Measurements from ENCODE around the gene TATDN3. TPM values are rescaled to one million over a fixed set of nuclear protein-coding genes. Genes with fewer than 3 reads are reported as not detected.
A peak's percentile ranks its signal among the peaks of the same experiment; 100 is the strongest.

The TATDN3 gene, protein sequence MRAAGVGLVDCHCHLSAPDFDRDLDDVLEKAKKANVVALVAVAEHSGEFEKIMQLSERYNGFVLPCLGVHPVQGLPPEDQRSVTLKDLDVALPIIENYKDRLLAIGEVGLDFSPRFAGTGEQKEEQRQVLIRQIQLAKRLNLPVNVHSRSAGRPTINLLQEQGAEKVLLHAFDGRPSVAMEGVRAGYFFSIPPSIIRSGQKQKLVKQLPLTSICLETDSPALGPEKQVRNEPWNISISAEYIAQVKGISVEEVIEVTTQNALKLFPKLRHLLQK
- total RNA-seq: 10 to 100 TPM; 11.6 to 48.9 (median 22.9) TPM

DNA sequence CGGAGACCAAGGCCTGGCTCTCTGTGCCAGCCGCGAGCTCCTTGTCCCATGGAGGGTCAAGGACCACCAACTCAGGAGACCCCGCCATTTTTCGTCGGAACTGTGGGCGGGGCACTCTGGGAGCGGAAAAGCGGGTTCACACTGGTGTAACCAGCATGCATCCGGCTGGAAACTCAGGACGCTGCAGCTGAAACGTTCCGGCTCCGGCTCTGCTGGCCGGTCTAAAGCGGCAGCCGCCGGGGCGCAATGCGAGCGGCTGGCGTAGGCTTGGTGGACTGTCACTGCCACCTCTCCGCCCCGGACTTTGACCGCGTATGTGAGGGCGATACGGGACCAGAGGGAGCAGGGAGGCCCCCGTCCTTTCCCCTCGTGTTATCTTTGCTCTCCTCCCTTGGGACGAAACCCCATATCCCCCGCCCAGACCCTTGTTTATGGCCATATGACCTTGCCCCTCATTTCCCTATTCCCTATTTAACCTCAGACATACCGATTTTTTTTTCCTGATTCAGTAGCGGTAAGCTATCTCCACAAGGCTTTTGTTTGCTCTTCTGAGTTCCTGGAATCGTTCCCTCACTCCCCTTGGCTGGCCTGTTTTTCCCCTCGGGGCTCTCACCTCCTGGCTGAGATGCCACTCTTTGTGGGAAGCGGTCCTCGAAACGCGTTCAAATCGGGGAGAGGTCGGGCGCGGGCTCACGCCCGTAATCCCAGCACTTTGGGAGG lies at the start of gene TATDN3, which contains the start of gene NSL1:
Gene TATDN3, plus strand, starts transcription at position 219 of the 720 bp plus-strand sequence. Its CDS starts 28 bp downstream, at position 247.
Gene NSL1, minus strand, starts transcription at position 102 of the 720 bp plus-strand sequence. Its CDS starts 14 bp downstream, at position 88.
- WGBS, 10 experiments: 0 to 7% (median 1%) methylated on average over 3 to 38 of the region's 46 CpGs; no CpG with 5 or more reads in 2 of the 10 experiments
- in situ Hi-C loops (cut with MboI; ENCODE audit: low pct_unique_long_range_greater_than_20kb in 2 of 9, low sequenced_read_pairs in 9 of 9, unreplicated experiment in 9 of 9): loop anchor here in 2 of 9 experiments (25.0 kb wide), 1 partner anchor 305 kb away; no protein-coding TSS in a partner anchor
- peak within 1 kb of the TSS; percentile 88 to 93 for H3K27ac ChIP-seq
- peaks cover 22% of the 10 kb centered on the region in 2 donors for H3K4me1 ChIP-seq (replicated peaks in 1 of 2)
- peak; percentile 90 to 98 (median 97) for ATAC-seq (replicated peaks in 6 of 8)
- peak within 1 kb of the TSS; percentile 70 to 89 (median 84) for H3K4me3 ChIP-seq

DNA sequence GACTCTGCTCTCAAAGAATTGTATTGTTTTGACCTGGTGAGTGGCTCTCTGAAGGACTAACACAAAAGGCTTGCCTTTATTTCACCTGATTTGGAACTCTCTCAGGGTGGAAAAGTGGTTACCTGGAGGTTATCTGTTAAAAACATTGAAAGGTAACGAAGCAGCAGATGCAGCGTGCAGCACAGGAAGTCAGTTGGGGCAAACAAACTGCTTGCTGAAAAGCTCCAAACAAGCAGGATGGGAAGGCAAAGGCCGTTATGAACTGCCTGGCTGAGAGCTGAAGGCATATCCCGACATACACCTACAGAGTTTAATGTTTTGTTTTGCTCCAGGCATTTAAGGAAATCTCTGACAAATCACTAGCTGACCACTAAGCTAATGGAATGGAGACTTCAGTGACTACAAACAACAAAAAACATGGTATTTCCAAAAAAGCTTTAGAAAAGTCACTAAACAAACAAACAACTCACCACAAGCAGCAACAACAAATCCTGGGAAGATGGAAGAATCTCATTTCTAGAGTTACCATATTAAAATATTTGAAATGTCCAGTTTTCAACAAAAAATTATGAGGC lies 47.7 kb upstream of the TATDN3 start:
- in situ Hi-C loops (cut with MboI; ENCODE audit: low pct_unique_long_range_greater_than_20kb in 2 of 9, low sequenced_read_pairs in 9 of 9, unreplicated experiment in 9 of 9): loop anchor here in 1 of 9 experiments (25.0 kb wide), 1 partner anchor 93 kb away; the partner anchor contains the start of gene SPATA45
- Histone ChIP-seq H3K4me1 (replicated peaks in 1 of 2) (no peaks in the 10 kb centered on the region), H3K27ac (no peak overlapping the region), H3K4me3 (no peak overlapping the region)
- no peak for ATAC-seq (replicated peaks in 6 of 8)
- 84 to 100% (median 93%) methylated on average over 1 to 4 of the region's 4 CpGs; no CpG with 5 or more reads in 1 of the 10 experiments for WGBS, 10 experiments

DNA sequence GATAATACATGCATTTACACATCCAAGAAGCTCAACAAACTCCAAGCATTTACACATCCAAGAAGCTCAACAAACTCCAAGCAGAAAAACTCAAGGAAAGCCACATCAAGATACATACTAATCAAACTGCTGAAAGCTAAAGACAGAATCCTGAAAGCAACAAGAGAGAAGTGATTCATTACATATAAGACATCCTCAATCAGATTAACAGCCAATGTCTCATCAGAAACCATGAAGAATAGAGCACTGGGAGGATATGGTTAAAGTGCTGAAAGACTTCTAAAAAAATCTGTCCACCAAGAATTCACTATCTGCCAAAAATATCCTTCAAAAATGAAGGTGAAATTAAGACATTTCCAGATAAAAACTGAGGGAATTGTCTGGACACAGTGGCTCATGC lies 46.4 kb upstream of the TATDN3 start:
- Histone ChIP-seq H3K4me1 (replicated peaks in 1 of 2) (peaks cover 0 to 2% of the 10 kb centered on the region in 2 donors), H3K4me3 (no peak overlapping the region), H3K27ac (no peak overlapping the region)
- ATAC-seq (replicated peaks in 6 of 8): no peak
- in situ Hi-C loops (cut with MboI; ENCODE audit: low pct_unique_long_range_greater_than_20kb in 2 of 9, low sequenced_read_pairs in 9 of 9, unreplicated experiment in 9 of 9): loop anchor here in 1 of 9 experiments (25.0 kb wide), 1 partner anchor 92 kb away; the partner anchor contains the start of gene SPATA45

DNA sequence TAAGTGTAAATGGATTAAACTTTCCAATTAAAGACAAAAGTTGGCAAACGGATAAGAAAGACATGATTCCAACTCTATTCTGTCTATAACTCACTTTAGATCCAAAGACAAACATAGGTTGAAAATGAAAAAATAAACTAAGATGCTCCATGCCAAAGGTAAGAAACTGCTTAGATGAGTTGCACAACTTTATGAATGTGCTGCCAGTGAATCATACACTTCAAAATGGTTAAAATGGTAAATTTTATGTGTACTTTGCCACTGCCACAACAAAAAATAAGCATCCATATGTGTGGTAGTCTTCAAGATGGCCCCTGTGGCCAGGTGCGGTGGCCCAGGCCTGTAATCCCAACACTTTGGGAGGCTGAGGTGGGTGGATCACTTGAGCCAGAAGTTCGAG lies 45.1 kb upstream of the TATDN3 start:
- no peak overlapping the region for H3K4me3 ChIP-seq
- in situ Hi-C loops (cut with MboI; ENCODE audit: low pct_unique_long_range_greater_than_20kb in 2 of 9, low sequenced_read_pairs in 9 of 9, unreplicated experiment in 9 of 9): loop anchor here in 1 of 9 experiments (25.0 kb wide), 1 partner anchor 91 kb away; the partner anchor contains the start of gene SPATA45

DNA sequence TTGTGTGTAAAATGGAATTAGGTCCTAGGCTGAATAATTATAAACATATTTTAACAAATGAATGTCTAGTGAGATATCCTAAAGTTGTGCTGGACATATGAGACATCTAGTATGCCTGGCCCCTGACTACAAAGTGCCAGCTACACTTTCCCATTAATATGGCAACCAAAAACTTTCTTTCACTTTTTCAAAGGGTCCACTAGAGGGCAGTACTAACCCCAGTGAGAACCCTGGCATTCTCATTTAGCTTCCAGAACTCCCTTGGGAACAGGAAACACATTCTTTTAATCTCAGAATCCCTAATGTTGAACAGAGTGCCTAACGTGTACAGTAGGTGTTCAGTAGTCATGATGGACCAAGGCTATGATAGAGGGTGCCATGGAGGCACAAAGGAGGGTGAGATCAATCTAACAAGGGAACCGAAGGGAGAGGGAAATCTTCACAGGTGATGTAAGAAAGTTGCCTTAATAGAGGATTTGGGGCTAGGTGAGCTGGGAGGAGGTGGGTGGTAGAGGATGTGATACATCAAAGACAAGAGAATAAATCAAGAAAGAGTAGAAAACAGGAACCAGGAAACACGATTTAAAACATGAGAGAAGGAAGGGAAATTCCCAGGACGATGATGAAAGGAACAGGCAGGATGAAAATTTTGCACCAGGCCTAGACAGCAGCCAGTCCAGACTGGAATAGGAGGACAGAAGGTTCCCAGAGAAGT lies 41.7 kb upstream of the TATDN3 start:
- no peak overlapping the region for H3K4me3 ChIP-seq
- peak in 4 of 8 experiments; percentile 66 to 70 (median 69) for ATAC-seq (replicated peaks in 6 of 8)
- in situ Hi-C loops (cut with MboI; ENCODE audit: low pct_unique_long_range_greater_than_20kb in 2 of 9, low sequenced_read_pairs in 9 of 9, unreplicated experiment in 9 of 9): loop anchor here in 2 of 9 experiments (25.0 kb wide), 2 partner anchors 87 to 263 kb away; partner anchors contain the start of gene SPATA45 (in 1 of the 2)
- WGBS, 10 experiments: 50 to 74% (median 67%) methylated on average over 2 to 4 of the region's 4 CpGs
- H3K27ac ChIP-seq: no peak overlapping the region
- H3K4me1 ChIP-seq (replicated peaks in 1 of 2): peaks cover 0 to 2% of the 10 kb centered on the region in 2 donors

More for the DNA sequence above, 45.1 kb upstream of the TATDN3 start:
- 82 to 100% (median 96%) methylated on average over 1 to 3 of the region's 3 CpGs for WGBS, 10 experiments
- Histone ChIP-seq H3K27ac (no peak overlapping the region), H3K4me1 (replicated peaks in 1 of 2) (peaks cover 0 to 2% of the 10 kb centered on the region in 2 donors)
- no peak for ATAC-seq (replicated peaks in 6 of 8)

DNA sequence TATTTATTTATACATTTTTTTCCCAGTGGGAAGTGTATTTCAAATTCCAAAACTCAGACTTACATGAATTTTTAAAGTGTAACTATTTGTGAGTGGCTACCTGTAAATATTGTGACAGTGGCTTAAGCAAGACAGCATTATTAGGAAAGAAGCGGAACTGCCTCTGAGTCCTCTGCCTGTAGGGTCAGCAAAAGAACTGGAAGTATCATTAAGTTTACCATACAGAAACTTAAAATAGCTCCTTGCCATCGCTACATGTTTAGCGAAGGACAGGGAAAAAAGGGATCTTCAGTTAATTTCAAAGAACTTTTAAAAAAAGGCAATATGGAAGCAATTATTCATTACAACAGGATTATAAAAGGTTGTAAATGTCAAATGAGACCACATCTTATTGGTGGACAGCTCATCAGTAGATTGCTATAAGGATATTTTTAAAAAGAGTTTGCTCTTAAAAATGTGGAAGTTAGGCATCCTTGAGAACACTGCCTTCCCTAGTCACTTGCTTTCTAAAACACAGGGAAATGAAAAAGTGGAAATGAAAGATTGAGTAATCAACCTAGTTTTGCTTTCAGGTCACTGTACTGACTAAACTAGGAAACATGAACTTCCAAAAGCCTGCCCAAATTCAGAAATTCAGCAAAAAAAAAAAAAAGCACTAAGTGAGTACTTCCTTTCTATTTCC lies 39.3 kb upstream of the TATDN3 start:
- Histone ChIP-seq H3K4me1 (replicated peaks in 1 of 2) (peaks cover 0 to 2% of the 10 kb centered on the region in 2 donors), H3K4me3 (no peak overlapping the region), H3K27ac (no peak overlapping the region)
- 30 to 94% (median 74%) methylated on average over 2 to 3 of the region's 3 CpGs for WGBS, 10 experiments
- ATAC-seq (replicated peaks in 6 of 8): peak in 2 of 8 experiments; percentile 19 to 20
- in situ Hi-C loops (cut with MboI; ENCODE audit: low pct_unique_long_range_greater_than_20kb in 2 of 9, low sequenced_read_pairs in 9 of 9, unreplicated experiment in 9 of 9): loop anchor here in 1 of 9 experiments (25.0 kb wide), 1 partner anchor 265 kb away; no protein-coding TSS in a partner anchor

DNA sequence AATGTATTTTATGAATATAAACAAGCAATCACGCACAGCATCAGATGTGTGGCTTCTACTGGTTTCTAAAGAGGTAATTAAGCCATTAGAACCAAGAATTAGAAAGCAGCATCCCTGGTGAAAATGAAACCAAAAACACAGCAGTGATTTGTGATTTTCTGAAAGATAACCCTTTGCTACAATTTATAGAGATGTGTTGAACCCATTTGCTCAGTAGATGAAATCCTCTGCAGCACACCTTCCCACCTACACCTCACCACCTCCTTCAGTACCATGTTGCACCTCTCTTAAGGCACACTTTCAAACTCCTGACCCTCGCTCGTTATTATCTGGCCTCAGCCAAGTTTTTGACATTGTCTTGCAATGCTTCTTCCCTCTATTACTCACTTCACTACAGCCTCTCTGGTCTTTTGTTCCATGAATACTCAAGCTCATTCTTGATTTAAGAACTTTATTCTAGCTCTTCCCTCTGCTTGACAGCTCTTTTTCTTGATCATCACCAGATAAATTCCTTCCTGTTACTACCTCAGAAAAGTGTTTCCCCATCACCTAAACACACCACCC lies 38.7 kb upstream of the TATDN3 start:
- ATAC-seq (replicated peaks in 6 of 8): peak in 1 of 8 experiments; percentile 37
- in situ Hi-C loops (cut with MboI; ENCODE audit: low pct_unique_long_range_greater_than_20kb in 2 of 9, low sequenced_read_pairs in 9 of 9, unreplicated experiment in 9 of 9): loop anchor here in 1 of 9 experiments (25.0 kb wide), 1 partner anchor 266 kb away; no protein-coding TSS in a partner anchor

DNA sequence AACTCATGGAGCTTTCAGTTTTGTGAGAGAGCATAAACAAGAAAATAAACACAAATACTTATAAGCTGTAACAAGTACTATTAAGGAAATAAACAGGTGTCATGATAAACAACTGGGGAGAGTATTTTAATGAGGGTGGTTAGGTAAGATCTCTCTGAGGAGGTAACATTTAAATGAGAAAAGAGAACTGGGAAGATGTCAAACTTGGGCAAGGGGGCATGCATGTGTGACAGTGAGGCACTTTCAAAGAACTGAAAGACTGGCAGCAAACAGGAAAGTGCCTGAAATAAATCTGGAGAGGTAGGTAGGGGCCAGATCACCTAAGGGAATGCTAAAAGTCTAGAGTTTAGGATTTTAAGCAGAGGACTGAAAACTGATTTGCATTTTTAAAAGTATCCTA lies 37.9 kb upstream of the TATDN3 start:
- in situ Hi-C loops (cut with MboI; ENCODE audit: low pct_unique_long_range_greater_than_20kb in 2 of 9, low sequenced_read_pairs in 9 of 9, unreplicated experiment in 9 of 9): loop anchor here in 1 of 9 experiments (25.0 kb wide), 1 partner anchor 266 kb away; no protein-coding TSS in a partner anchor
- Histone ChIP-seq H3K4me1 (replicated peaks in 1 of 2) (peaks cover 0 to 2% of the 10 kb centered on the region in 2 donors), H3K27ac (no peak overlapping the region), H3K4me3 (no peak overlapping the region)
- ATAC-seq (replicated peaks in 6 of 8): no peak

More for the DNA sequence above, 38.7 kb upstream of the TATDN3 start:
- Histone ChIP-seq H3K4me3 (no peak overlapping the region), H3K27ac (no peak overlapping the region), H3K4me1 (replicated peaks in 1 of 2) (peaks cover 0 to 2% of the 10 kb centered on the region in 2 donors)
- 42 to 100% (median 87%) methylated on average over 1 to 3 of the region's 3 CpGs; no CpG with 5 or more reads in 2 of the 10 experiments for WGBS, 10 experiments

DNA sequence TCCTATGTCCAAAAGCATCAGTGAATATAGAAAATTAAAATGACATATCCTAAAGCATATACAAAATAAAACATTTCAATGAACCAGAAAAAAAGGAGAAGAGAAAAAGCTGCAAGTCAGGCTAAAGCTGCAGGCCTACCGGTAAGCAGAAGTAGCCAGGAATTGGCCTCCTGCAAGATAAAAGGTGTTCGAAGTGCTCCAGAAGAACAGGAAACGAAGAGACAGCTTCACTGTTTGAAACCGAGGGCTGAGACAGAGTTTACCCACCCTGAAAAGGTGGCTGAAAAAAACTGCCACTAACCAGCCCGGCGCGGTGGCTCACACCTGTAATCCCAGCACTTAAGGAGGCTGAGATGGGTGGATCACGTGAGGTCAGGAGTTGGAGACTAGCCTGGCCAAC lies 37.5 kb upstream of the TATDN3 start:
- Histone ChIP-seq H3K4me1 (replicated peaks in 1 of 2) (peaks cover 0 to 2% of the 10 kb centered on the region in 2 donors), H3K4me3 (no peak overlapping the region), H3K27ac (no peak overlapping the region)
- no peak for ATAC-seq (replicated peaks in 6 of 8)
- 71 to 100% (median 86%) methylated on average over 2 to 8 of the region's 8 CpGs for WGBS, 10 experiments
- in situ Hi-C loops (cut with MboI; ENCODE audit: low pct_unique_long_range_greater_than_20kb in 2 of 9, low sequenced_read_pairs in 9 of 9, unreplicated experiment in 9 of 9): loop anchor here in 1 of 9 experiments (25.0 kb wide), 1 partner anchor 267 kb away; no protein-coding TSS in a partner anchor

DNA sequence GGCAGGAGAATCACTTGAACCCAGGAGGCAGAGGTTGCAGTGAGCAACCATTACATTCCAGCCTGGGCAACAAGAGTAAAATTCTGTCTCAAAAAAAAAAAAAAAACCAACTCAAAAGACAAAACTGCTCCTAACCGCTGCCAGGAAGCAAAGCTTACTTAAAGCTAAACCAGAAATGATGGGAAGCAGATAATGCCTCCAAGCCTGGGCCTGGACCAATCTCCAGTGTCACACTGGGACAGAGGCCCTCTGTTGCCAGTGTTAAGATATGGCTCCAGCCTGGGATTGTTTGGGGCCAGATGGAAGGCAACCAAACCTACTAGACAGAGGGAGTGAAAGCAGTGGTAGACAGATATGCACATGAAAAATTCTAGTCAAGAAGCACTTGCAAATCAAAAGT lies 37.0 kb upstream of the TATDN3 start:
- in situ Hi-C loops (cut with MboI; ENCODE audit: low pct_unique_long_range_greater_than_20kb in 2 of 9, low sequenced_read_pairs in 9 of 9, unreplicated experiment in 9 of 9): loop anchor here in 1 of 9 experiments (25.0 kb wide), 1 partner anchor 267 kb away; no protein-coding TSS in a partner anchor

DNA sequence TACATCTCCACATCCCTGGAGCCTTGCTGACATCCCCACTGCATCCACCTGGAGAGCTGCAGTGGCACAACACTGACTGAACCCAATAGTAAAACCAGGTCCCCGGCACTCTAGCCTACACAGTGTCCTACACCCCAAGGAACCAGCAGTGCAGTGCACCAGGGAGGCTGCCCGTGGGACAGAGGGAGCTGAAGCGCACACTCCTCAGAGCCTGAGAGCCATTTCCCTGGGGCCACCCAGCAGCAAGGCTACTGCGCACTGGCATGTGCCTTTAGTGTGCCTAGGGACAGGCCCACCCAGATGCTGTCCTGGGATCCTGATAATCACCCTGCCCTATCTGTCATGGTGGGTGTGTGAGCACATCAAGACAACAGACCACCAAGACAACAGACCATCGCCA lies 32.0 kb upstream of the TATDN3 start:
- in situ Hi-C loops (cut with MboI; ENCODE audit: low pct_unique_long_range_greater_than_20kb in 2 of 9, low sequenced_read_pairs in 9 of 9, unreplicated experiment in 9 of 9): loop anchor here in 1 of 9 experiments (25.0 kb wide), 1 partner anchor 272 kb away; no protein-coding TSS in a partner anchor
- no peak for ATAC-seq (replicated peaks in 6 of 8)
- H3K4me1 ChIP-seq (replicated peaks in 1 of 2): no peaks in the 10 kb centered on the region
- H3K27ac ChIP-seq: no peak overlapping the region
- 87 to 100% (median 100%) methylated on average over 1 to 5 of the region's 5 CpGs; no CpG with 5 or more reads in 5 of the 10 experiments for WGBS, 10 experiments
- no peak overlapping the region for H3K4me3 ChIP-seq

More for the DNA sequence above, 37.0 kb upstream of the TATDN3 start:
- ATAC-seq (replicated peaks in 6 of 8): peak in 3 of 8 experiments; percentile 76 to 91 (median 88)
- Histone ChIP-seq H3K4me1 (replicated peaks in 1 of 2) (peaks cover 0 to 2% of the 10 kb centered on the region in 2 donors), H3K4me3 (no peak overlapping the region), H3K27ac (no peak overlapping the region)
- WGBS, 10 experiments: 0 to 100% (median 30%) methylated on average over 1 of the region's 1 CpG; no CpG with 5 or more reads in 4 of the 10 experiments

All from motor neuron (in vitro differentiated cells).